HG02588 (cell line): ENCODE measurements around the gene TM2D3.

Source experiments
- ATAC-seq: cut with Tn5 transposase; IDR thresholded peaks from one replicate; pipeline ENCODE4 v1.9.1; 2021; ENCODE audit warnings: mild to moderate bottlenecking, moderate library complexity; ENCODE audit not compliant: unreplicated experiment

TM2D3 gene

GRCh38 chr15:101609742-101610610, 42.2 kb downstream of the TM2D3 start:
- no peak for ATAC-seq

- no peak for ATAC-seq
Measured at GRCh38 chr15:101608201-101608600, 44.0 kb downstream of the TM2D3 start.

GRCh38 chr15:101607108-101607507, 45.1 kb downstream of the TM2D3 start:
- ATAC-seq = no peak

DNA sequence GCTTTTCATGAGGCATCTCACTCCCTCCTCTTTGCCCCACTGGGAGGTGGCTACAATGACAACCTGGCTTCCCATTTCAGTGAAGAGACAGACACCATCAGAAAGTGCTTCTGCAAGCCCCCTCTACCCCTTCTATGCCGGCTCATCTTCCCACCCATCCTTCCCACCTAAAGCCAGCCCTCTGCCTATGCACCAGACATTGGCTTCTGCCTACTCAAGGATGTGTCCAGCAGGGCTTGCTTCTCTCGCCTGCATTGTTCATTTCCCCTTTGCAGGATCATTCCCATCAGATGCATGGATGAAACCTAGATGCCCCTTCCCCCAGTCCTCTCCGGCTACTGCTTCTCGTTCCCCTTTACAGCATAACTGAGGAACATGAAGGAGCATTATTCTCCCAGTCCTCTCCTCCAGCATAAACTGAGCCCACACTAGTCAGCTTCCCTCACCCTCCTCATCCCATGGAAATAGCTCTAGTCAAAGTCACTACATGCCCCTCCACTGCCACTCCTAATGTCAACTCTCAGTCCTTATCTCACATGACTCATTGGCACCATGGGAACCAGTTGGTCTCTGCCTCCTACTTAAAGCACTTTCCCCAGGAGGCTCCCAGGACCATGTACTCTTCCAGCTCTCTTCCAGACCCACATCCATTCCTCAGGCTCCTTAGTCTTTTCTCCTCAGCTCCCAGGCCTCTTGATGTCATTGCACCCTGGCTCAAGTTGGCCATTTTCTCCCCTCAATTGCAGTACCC, 47.9 kb downstream of the TM2D3 start:
- ATAC-seq = no peak

GRCh38 chr15:101602801-101603200, 49.4 kb downstream of the TM2D3 start:
- ATAC-seq = no peak

DNA sequence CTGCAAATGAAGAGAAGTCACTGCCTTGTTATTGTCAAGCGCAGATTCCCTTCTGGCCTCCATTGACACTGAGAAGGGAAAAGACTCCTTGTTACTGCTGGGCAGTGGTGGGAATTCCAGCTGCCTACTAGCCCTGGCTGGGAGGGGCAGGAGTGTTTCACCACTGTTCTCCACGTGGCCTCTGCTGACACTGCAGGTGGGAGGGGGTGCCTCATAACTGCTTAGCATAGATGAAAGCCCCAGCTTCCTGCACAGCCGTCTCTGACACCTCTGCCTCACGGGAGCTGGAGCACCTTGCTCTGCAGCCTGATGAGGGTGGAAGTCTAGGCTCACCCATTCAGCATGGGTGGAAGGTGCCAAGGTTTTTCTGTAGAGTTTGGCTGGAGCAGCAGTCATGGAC, 52.1 kb downstream of the TM2D3 start:
- no peak for ATAC-seq

GRCh38 chr15:101599091-101599490, 53.1 kb downstream of the TM2D3 start:
- no peak for ATAC-seq

GRCh38 chr15:101597360-101597928, 54.7 kb downstream of the TM2D3 start:
- no peak for ATAC-seq

DNA sequence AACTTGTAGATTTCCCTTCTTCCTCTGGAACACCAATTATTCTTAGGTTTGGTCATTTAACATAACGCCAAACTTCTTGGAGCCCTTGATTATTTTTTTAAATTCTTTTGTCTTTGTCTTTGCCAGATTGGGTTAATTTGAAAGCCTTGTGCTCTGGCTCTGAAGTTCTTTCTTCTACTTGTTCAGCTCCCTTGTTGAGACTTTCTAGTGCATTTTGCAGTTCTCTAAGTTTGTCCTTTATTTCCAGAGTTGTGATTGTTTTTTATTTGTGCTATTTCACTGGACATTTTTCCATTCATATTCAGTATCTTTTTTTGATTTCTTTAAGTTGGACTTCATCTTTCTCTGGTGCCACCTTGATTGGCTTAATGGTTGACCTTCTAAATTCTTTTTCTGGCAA, 55.5 kb downstream of the TM2D3 start:
- no peak for ATAC-seq
